GM19238 (cell line): ENCODE data around the gene ALLC.

Experiments
- DNase-seq: peaks from one replicate; pipeline ENCODE4 v3.0.0; 2011; ENCODE audit warnings: low spot score; ENCODE audit not compliant: insufficient read length

ALLC gene

GRCh38 chr2:3639015-3639630 lies 18.9 kb upstream of the ALLC start:
- DNase-seq = no peak

GRCh38 chr2:3639653-3640052 lies 18.3 kb upstream of the ALLC start:
- DNase-seq = no peak

GRCh38 chr2:3641181-3641580 lies 16.8 kb upstream of the ALLC start:
- no peak for DNase-seq

- DNase-seq = no peak
Observed at GRCh38 chr2:3641841-3642421, 16.1 kb upstream of the ALLC start.

- DNase-seq = no peak
Observed at GRCh38 chr2:3642521-3643215, 15.3 kb upstream of the ALLC start.

- DNase-seq = no peak
Observed at GRCh38 chr2:3643371-3644245, 14.4 kb upstream of the ALLC start.

- no peak for DNase-seq
Observed at GRCh38 chr2:3644246-3644525, 13.8 kb upstream of the ALLC start.

- DNase-seq = no peak
Observed at GRCh38 chr2:3644891-3645605, 13.0 kb upstream of the ALLC start.

- no peak for DNase-seq
Observed at GRCh38 chr2:3645745-3646389, 12.1 kb upstream of the ALLC start.

- DNase-seq = no peak
Observed at GRCh38 chr2:3646446-3646845, 11.6 kb upstream of the ALLC start.

- DNase-seq = no peak
Observed at GRCh38 chr2:3647246-3647645, 10.8 kb upstream of the ALLC start.

GRCh38 chr2:3647831-3648651 lies 10.0 kb upstream of the ALLC start:
- no peak for DNase-seq

- DNase-seq = no peak
Observed at GRCh38 chr2:3648652-3649177, 9.3 kb upstream of the ALLC start.

- DNase-seq = no peak
Observed at GRCh38 chr2:3649581-3649980, 8.4 kb upstream of the ALLC start.

- no peak for DNase-seq
Observed at GRCh38 chr2:3650140-3650920, 7.7 kb upstream of the ALLC start.

- DNase-seq = peak; percentile 90
Observed at GRCh38 chr2:3651691-3652648, 6.0 kb upstream of the ALLC start.

GRCh38 chr2:3652896-3653625 lies 4.9 kb upstream of the ALLC start:
- DNase-seq = no peak
